22Rv1 (cell line): ENCODE results near the gene TRMT5.

Experiments used
- H3K27ac ChIP-seq: fragments of 450-650 bp; 2 replicates; pipeline ENCODE4 v1.5.1; 2017
- ZFX ChIP-seq: fragments of 450-650 bp; IDR thresholded peaks from 2 replicates; pipeline ENCODE4 v1.6.1; 2017; ENCODE audit warnings: antibody characterized with exemption, borderline replicate concordance
- TF ChIP-seq, protein P1 (sequence below): fragments of 450-650 bp; IDR thresholded peaks from 2 replicates; pipeline ENCODE4 v1.5.1; 2017; ENCODE audit warnings: mild to moderate bottlenecking

TRMT5 gene

DNA sequence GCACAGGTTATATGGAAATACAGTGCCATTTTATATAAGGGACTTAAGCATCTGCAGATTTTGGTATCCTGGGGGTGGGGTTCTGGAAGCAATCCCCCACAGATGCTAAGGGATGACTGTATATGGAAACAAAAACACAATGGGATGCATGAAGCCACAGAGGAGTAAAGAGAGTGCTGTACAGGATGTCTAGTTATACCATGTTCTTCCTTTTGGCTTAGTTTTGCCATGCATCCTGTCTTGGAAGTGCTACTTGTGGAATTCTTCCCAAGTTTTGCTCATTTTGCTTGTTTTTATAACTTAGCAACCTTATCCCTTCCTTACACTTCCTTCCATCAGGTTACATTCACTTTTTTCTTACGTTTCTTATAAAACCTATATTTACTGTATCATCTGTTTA lies 55.6 kb downstream of the TRMT5 start:
- TF ChIP-seq, protein P1, sequence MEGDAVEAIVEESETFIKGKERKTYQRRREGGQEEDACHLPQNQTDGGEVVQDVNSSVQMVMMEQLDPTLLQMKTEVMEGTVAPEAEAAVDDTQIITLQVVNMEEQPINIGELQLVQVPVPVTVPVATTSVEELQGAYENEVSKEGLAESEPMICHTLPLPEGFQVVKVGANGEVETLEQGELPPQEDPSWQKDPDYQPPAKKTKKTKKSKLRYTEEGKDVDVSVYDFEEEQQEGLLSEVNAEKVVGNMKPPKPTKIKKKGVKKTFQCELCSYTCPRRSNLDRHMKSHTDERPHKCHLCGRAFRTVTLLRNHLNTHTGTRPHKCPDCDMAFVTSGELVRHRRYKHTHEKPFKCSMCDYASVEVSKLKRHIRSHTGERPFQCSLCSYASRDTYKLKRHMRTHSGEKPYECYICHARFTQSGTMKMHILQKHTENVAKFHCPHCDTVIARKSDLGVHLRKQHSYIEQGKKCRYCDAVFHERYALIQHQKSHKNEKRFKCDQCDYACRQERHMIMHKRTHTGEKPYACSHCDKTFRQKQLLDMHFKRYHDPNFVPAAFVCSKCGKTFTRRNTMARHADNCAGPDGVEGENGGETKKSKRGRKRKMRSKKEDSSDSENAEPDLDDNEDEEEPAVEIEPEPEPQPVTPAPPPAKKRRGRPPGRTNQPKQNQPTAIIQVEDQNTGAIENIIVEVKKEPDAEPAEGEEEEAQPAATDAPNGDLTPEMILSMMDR = no peak
- no peak for TF ChIP-seq ZFX
- no peak overlapping the region for H3K27ac ChIP-seq

DNA sequence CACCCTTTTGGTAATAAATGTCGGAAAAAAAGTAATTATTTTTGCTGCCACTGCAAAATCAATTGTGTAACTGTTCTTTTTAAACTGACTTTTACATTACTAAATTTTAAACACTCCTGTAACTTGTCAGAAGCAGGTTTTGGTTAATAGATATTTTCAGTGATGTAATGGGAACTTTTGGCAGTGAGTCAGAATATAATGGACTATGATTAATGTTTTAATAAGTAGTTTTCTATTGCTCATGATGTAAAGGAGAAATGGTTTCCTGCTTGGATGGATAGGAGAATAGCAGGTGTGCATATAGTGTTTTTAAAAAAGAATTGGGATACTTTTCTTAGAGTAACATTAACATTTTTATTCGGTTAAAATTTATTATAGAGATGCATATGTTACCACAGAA lies 58.8 kb downstream of the TRMT5 start:
- TF ChIP-seq, protein P1 = no peak
- TF ChIP-seq ZFX = no peak
- H3K27ac ChIP-seq = no peak overlapping the region
